RPMI8226 (cell line): ENCODE results near the gene PCSK1N.
"Not testable (repeated sequence)": the region's sequence is repeated elsewhere in the genome, so short reads cannot be mapped to it uniquely, and the experiment has no call there.

ENCODE experiments used
- DNase-seq: peaks from one replicate; pipeline ENCODE4 v3.0.0-alpha.2; 2015

Gene PCSK1N

GRCh38 chrX:48819394-48819793, 16.0 kb downstream of the PCSK1N start:
- not testable (repeated sequence) for DNase-seq

- DNase-seq, result no peak
Measured at GRCh38 chrX:48818866-48819265, 16.5 kb downstream of the PCSK1N start.

GRCh38 chrX:48818098-48818497, 17.3 kb downstream of the PCSK1N start:
- DNase-seq, result no peak

- DNase-seq, result no peak
Measured at GRCh38 chrX:48816014-48816810, 19.2 kb downstream of the PCSK1N start.

- DNase-seq, result no peak
Measured at GRCh38 chrX:48815266-48815665, 20.1 kb downstream of the PCSK1N start.

GRCh38 chrX:48814722-48815121, 20.7 kb downstream of the PCSK1N start:
- DNase-seq, result no peak

- DNase-seq, result no peak
Measured at GRCh38 chrX:48813644-48814043, 21.8 kb downstream of the PCSK1N start.

- DNase-seq, result no peak
Measured at GRCh38 chrX:48806081-48806480, 29.3 kb downstream of the PCSK1N start.

- DNase-seq, result no peak
Measured at GRCh38 chrX:48802905-48803200, 32.6 kb downstream of the PCSK1N start.

- peak; percentile 85 for DNase-seq
Measured at GRCh38 chrX:48802089-48802904, 33.1 kb downstream of the PCSK1N start.

GRCh38 chrX:48801280-48802088, 33.9 kb downstream of the PCSK1N start, which contains the start of gene HDAC6:
Gene HDAC6 (plus strand): TSS chrX:48802067. CDS start chrX:48802693, 626 bp downstream.
- DNase-seq, result peak; percentile 98

GRCh38 chrX:48800574-48801279, 34.7 kb downstream of the PCSK1N start:
- DNase-seq, result no peak

GRCh38 chrX:48798318-48798717, 37.1 kb downstream of the PCSK1N start:
- DNase-seq, result no peak

- DNase-seq, result no peak
Measured at GRCh38 chrX:48794911-48795515, 40.4 kb downstream of the PCSK1N start.

- no peak for DNase-seq
Measured at GRCh38 chrX:48794340-48794910, 41.0 kb downstream of the PCSK1N start.

- DNase-seq, result no peak
Measured at GRCh38 chrX:48793935-48794334, 41.5 kb downstream of the PCSK1N start.

- no peak for DNase-seq
Measured at GRCh38 chrX:48792219-48792618, 43.2 kb downstream of the PCSK1N start.

- DNase-seq, result no peak
Measured at GRCh38 chrX:48791063-48791820, 44.2 kb downstream of the PCSK1N start.

- no peak for DNase-seq
Measured at GRCh38 chrX:48790477-48790876, 44.9 kb downstream of the PCSK1N start.

- DNase-seq, result no peak
Measured at GRCh38 chrX:48789366-48790220, 45.8 kb downstream of the PCSK1N start.
